Naive thymus-derived CD4-positive, alpha-beta T cell (primary cell): ENCODE data around the gene ARPC2. TPM values are rescaled to one million over a fixed set of nuclear protein-coding genes. Genes with fewer than 3 reads are reported as not detected.

ENCODE experiments used
- ATAC-seq: fragments of 150-1000 bp; cut with Tn5 transposase; 2 replicates; pipeline ENCODE4 v1.10.0; 2021; ENCODE audit warnings: mild to moderate bottlenecking, moderate library complexity
- CTCF ChIA-PET: fragments of 350-600 bp; sonication (Branson Sonifier 250); formaldehyde crosslinking; loops from one replicate; lab custom pipeline; 2021; ENCODE audit warnings: antibody characterized with exemption; lab: Charles Lee
- POLR2A ChIA-PET: fragments of 350-600 bp; sonication (Branson Sonifier 250); formaldehyde crosslinking; loops from one replicate; lab custom pipeline; 2021; ENCODE audit warnings: antibody characterized with exemption, inconsistent platforms; lab: Charles Lee
- DNase-seq, 9 donors: peaks; one replicate each; pipeline versions ENCODE4 v3.0.0 to v3.0.0-alpha.2; 2020 to 2022; ENCODE audit warnings: mixed read lengths in 1 of 9
- H3K27ac ChIP-seq: one replicate; pipeline ENCODE4 v1.7.0; 2013; ENCODE audit warnings: mild to moderate bottlenecking, low read depth, low read length, moderate library complexity
- H3K27me3 ChIP-seq, 2 donors: one replicate each; pipeline ENCODE4 v1.7.0; 2013; ENCODE audit warnings: low read length in 2 of 2, mild to moderate bottlenecking in 2 of 2, moderate library complexity in 2 of 2; ENCODE audit not compliant: control insufficient read depth in 2 of 2, insufficient read depth in 2 of 2
- H3K36me3 ChIP-seq, 3 experiments: 1 replicate in 2 of 3; 2 replicates in 1 of 3; pipeline ENCODE4 v1.7.0; 2013; ENCODE audit warnings: low read length in 3 of 3, mild to moderate bottlenecking in 3 of 3, moderate library complexity in 1 of 3; ENCODE audit not compliant: insufficient read depth in 3 of 3, control insufficient read depth in 2 of 3
- H3K4me1 ChIP-seq, 2 donors: one replicate each; pipeline ENCODE4 v1.7.0; 2013; ENCODE audit warnings: low read length in 2 of 2, mild to moderate bottlenecking in 2 of 2, moderate library complexity in 1 of 2; ENCODE audit not compliant: control insufficient read depth in 2 of 2, insufficient read depth in 2 of 2
- H3K4me3 ChIP-seq: 2 replicates; pipeline ENCODE4 v1.7.0; 2013; ENCODE audit warnings: mild to moderate bottlenecking, low read length
- H3K9me3 ChIP-seq, 3 experiments: 1 replicate in 2 of 3; 2 replicates in 1 of 3; pipeline ENCODE4 v1.7.0; 2013; ENCODE audit warnings: low read length in 3 of 3; ENCODE audit not compliant: control insufficient read depth in 2 of 3
- H3K27ac Mint-ChIP-seq, 9 donors: one replicate each; pipeline ENCODE4 v1.8.0; 2020 to 2022; ENCODE audit warnings: mixed read lengths in 9 of 9, mild to moderate bottlenecking in 8 of 9, moderate library complexity in 5 of 9, inconsistent platforms in 2 of 9
- H3K27me3 Mint-ChIP-seq, 5 donors: one replicate each; pipeline ENCODE4 v1.8.0; 2021 to 2022; ENCODE audit warnings: mixed read lengths in 5 of 5, mild to moderate bottlenecking in 1 of 5
- H3K36me3 Mint-ChIP-seq, 5 donors: one replicate each; pipeline ENCODE4 v1.8.0; 2020 to 2022; ENCODE audit warnings: mixed read lengths in 5 of 5, mild to moderate bottlenecking in 3 of 5, inconsistent platforms in 1 of 5
- H3K4me1 Mint-ChIP-seq, 7 donors: one replicate each; pipeline ENCODE4 v1.8.0; 2020 to 2022; ENCODE audit warnings: mixed read lengths in 7 of 7, mild to moderate bottlenecking in 3 of 7, inconsistent platforms in 1 of 7
- H3K4me3 Mint-ChIP-seq, 10 donors: one replicate each; pipeline ENCODE4 v1.8.0; 2020 to 2022; ENCODE audit warnings: mild to moderate bottlenecking in 10 of 10, mixed read lengths in 10 of 10, moderate library complexity in 6 of 10, inconsistent platforms in 2 of 10
- H3K9me3 Mint-ChIP-seq, 11 donors: one replicate each; pipeline ENCODE4 v1.8.0; 2020 to 2022; ENCODE audit warnings: mixed read lengths in 11 of 11, mild to moderate bottlenecking in 4 of 11, inconsistent platforms in 1 of 11, moderate library complexity in 1 of 11
- intact Hi-C, 2 donors: fragments of 100-400 bp; cut with micrococcal nuclease; formaldehyde crosslinking; loops; one replicate each; pipeline ENCODE4 v1.15.1; 2023
- microRNA-seq: library from miRNA; unstranded; fragments of <30 nt; microRNA quantifications from one replicate; pipeline ENCODE4 v1.2.0, GENCODE V29; 2022; ENCODE audit warnings: borderline microRNAs expressed
- polyA plus RNA-seq, 2 donors: library from polyadenylated mRNA; unstranded; fragments of 300-500 nt; fragmentation: Illumina TruSeq; gene quantifications; one replicate each; pipeline ENCODE4 v1.2.3, GENCODE V29; 2021
- total RNA-seq, 6 experiments: library from RNA in 5 of 6; stranded (reverse) in 5 of 6; gene quantifications; 1 replicate in 5 of 6; 2 replicates in 1 of 6; pipeline ENCODE4 v1.2.3 and lab custom pipeline; 2021 to 2026

Gene ARPC2
- total and polyA plus RNA-seq, 7 experiments from 2014 or later = 330 to 694 (median 477) TPM

GRCh38 chr2:218296847-218297246 is 79.9 kb downstream of the ARPC2 start:
- CTCF ChIA-PET = interaction anchor here (1.7 to 12.4 kb wide), 3 partner anchors 23 to 60 kb away, joined by 4 to 188 read pairs (median 67); partner anchors contain the start of genes AAMP, CATIP and PNKD
- H3K36me3 ChIP-seq = peaks cover 0 to 4% (median 0%) of the 10 kb centered on the region in 3 experiments
- Mint-ChIP-seq H3K4me1 (peaks cover 5 to 30% (median 26%) of the 10 kb centered on the region in 7 donors), H3K9me3 (no peaks in the 10 kb centered on the region), H3K36me3 (no peaks in the 10 kb centered on the region), H3K4me3 (no peak overlapping the region), H3K27me3 (peaks cover 0 to 2% (median 0%) of the 10 kb centered on the region in 5 donors), H3K27ac (no peak overlapping the region)
- no peaks in the 10 kb centered on the region for H3K9me3 ChIP-seq
- POLR2A ChIA-PET = interaction anchor here (1.5 to 5.4 kb wide), 6 partner anchors 11 to 100 kb away, joined by 6 to 43 read pairs (median 12); partner anchors contain the start of genes AAMP and PNKD
- no peaks in the 10 kb centered on the region for H3K27me3 ChIP-seq
- H3K27ac ChIP-seq = no peak overlapping the region
- H3K4me3 ChIP-seq = no peak overlapping the region
- ATAC-seq (no peak), DNase-seq (no peak)
- intact Hi-C loops = no loop called here
- H3K4me1 ChIP-seq = peaks cover 7 to 15% of the 10 kb centered on the region in 2 donors

DNA sequence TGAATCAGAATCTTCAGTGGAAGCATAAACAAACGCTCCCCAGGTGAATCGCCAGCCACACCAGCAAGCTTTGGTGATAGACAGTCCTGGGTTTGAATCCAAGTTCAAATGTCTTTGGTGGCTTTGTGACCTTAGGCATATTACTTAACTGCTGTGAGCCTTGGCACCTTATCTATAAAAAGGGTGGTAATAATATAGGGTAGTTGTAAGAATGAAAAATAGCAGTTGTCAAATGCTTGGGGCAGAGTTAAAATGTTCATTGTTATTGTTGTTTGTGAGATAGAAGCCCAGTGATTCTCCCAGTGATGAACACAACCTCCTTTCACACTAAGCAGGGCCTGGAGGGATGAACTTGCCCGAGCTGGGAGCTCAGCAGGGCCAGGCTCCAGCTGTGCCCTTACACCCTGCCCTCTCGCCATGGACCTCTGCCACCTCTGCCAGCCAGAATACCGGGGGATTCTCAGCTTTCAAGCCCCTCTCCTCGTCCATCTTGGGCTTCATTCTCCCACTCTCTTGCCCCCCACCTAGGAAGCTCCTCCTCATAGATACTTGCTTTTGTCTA is 81.4 kb downstream of the ARPC2 start:
- Histone ChIP-seq H3K36me3 (no peaks in the 10 kb centered on the region), H3K27me3 (no peaks in the 10 kb centered on the region), H3K27ac (no peak overlapping the region), H3K4me3 (no peak overlapping the region), H3K9me3 (no peaks in the 10 kb centered on the region), H3K4me1 (peaks cover 0 to 6% of the 10 kb centered on the region in 2 donors)
- CTCF ChIA-PET = interaction anchor here (0.7 to 3.0 kb wide), 4 partner anchors 12 to 99 kb away, joined by 3 to 35 read pairs (median 6); partner anchors contain the start of gene CATIP
- H3K9me3 Mint-ChIP-seq = peaks cover 0 to 1% (median 0%) of the 10 kb centered on the region in 11 donors
- peaks cover 0 to 2% (median 0%) of the 10 kb centered on the region in 5 donors for H3K27me3 Mint-ChIP-seq
- H3K4me3 Mint-ChIP-seq = no peak overlapping the region
- intact Hi-C loops = no loop called here
- POLR2A ChIA-PET = interaction anchor here (0.8 to 1.3 kb wide), 2 partner anchors 60 to 64 kb away, joined by 3 to 4 read pairs; no protein-coding TSS in a partner anchor
- ATAC-seq = no peak
- H3K36me3 Mint-ChIP-seq = no peaks in the 10 kb centered on the region
- H3K4me1 Mint-ChIP-seq = peaks cover 5 to 21% (median 19%) of the 10 kb centered on the region in 7 donors
- no peak for DNase-seq
- no peak overlapping the region for H3K27ac Mint-ChIP-seq

GRCh38 chr2:218300141-218300540 is 83.2 kb downstream of the ARPC2 start:
- no peak overlapping the region for H3K4me3 ChIP-seq
- intact Hi-C loops = loop anchor here (2.0 to 10.0 kb wide), 2 partner anchors 349 to 545 kb away; no protein-coding TSS in a partner anchor
- no peaks in the 10 kb centered on the region for H3K36me3 Mint-ChIP-seq
- peaks cover 0 to 1% (median 0%) of the 10 kb centered on the region in 11 donors for H3K9me3 Mint-ChIP-seq
- no peaks in the 10 kb centered on the region for H3K4me1 ChIP-seq
- H3K9me3 ChIP-seq = no peaks in the 10 kb centered on the region
- H3K27ac Mint-ChIP-seq = peak overlapping the region in 2 of 9 donors; percentile 62 to 76
- H3K27me3 Mint-ChIP-seq = peaks cover 0 to 2% (median 0%) of the 10 kb centered on the region in 5 donors
- ChIA-PET POLR2A (interaction anchor here (0.8 kb wide), 3 partner anchors 52 to 97 kb away, joined by 3 to 4 read pairs (median 3); partner anchors contain the start of gene CATIP), CTCF (interaction anchor here (0.9 to 3.2 kb wide), 6 partner anchors 13 to 64 kb away, joined by 3 to 93 read pairs (median 7); partner anchors contain the start of gene CATIP)
- H3K4me3 Mint-ChIP-seq = no peak overlapping the region
- ATAC-seq = no peak
- H3K27me3 ChIP-seq = no peaks in the 10 kb centered on the region
- peaks cover 3 to 11% (median 7%) of the 10 kb centered on the region in 7 donors for H3K4me1 Mint-ChIP-seq
- H3K27ac ChIP-seq = no peak overlapping the region
- H3K36me3 ChIP-seq = no peaks in the 10 kb centered on the region
- no peak for DNase-seq

- Histone ChIP-seq H3K27me3 (no peaks in the 10 kb centered on the region), H3K9me3 (no peaks in the 10 kb centered on the region), H3K27ac (no peak overlapping the region), H3K4me1 (no peaks in the 10 kb centered on the region), H3K36me3 (no peaks in the 10 kb centered on the region), H3K4me3 (no peak overlapping the region)
- DNase-seq (peak; percentile 61 to 92 (median 84)), ATAC-seq (peak; percentile 99)
- Mint-ChIP-seq H3K27me3 (peaks cover 0 to 4% (median 0%) of the 10 kb centered on the region in 5 donors), H3K4me1 (peaks cover 3 to 8% (median 7%) of the 10 kb centered on the region in 7 donors), H3K9me3 (peaks cover 0 to 1% (median 0%) of the 10 kb centered on the region in 11 donors), H3K4me3 (no peak overlapping the region), H3K27ac (peak overlapping the region in 8 of 9 donors; percentile 34 to 80 (median 64)), H3K36me3 (no peaks in the 10 kb centered on the region)
- CTCF ChIA-PET = interaction anchor here (0.9 to 3.2 kb wide), 20 partner anchors 10 to 165 kb away, joined by 3 to 93 read pairs (median 6); partner anchors contain the start of genes AAMP, CATIP and PNKD
- POLR2A ChIA-PET = interaction anchor here (0.6 to 2.5 kb wide), 16 partner anchors 15 to 98 kb away, joined by 3 to 14 read pairs (median 4); partner anchors contain the start of genes AAMP, CATIP, CTDSP1 and PNKD
- intact Hi-C loops = loop anchor here (1.0 to 10.0 kb wide), 9 partner anchors 9 to 544 kb away; partner anchors contain the start of genes CATIP (in 2 of the 2) and TMBIM1 (in 1 of the 2)
These were observed 84.3 kb downstream of the ARPC2 start for GRCh38 chr2:218301176-218301819.

Small RNA genes lying within 50 kb of the gene (microRNA-seq; reads per million reads assigned to microRNA genes)
- gene MIR6513 = 14.0 reads per million, percentile 27 among the genes with 10 or more reads in this experiment

Other genes with a start within 250 kb of the ARPC2 start
- gene TNS1, start 214.2 kb upstream of the ARPC2 start, total RNA-seq = 1 to 10 TPM in 2 of 5 experiments, under 1 TPM in 3; 0.50 to 5.0 (median 0.81) TPM
- gene TNS1, start 214.2 kb upstream of the ARPC2 start, polyA plus RNA-seq = not detected
- gene RUFY4, start 147.9 kb upstream of the ARPC2 start, total RNA-seq = 1 to 10 TPM in 4 of 5 experiments, under 1 TPM in 1; 0.40 to 6.6 (median 2.4) TPM
- gene RUFY4, start 147.9 kb upstream of the ARPC2 start, polyA plus RNA-seq = not detected
- 1 to 10 TPM in 1 of 5 experiments, under 1 TPM in 2, not detected in 2; 0.13 to 3.0 (median 0.73) TPM for gene CXCR2, start 91.2 kb upstream of the ARPC2 start, total RNA-seq
- not detected for gene CXCR2, start 91.2 kb upstream of the ARPC2 start, polyA plus RNA-seq
- gene CXCR1, start 50.2 kb upstream of the ARPC2 start, total RNA-seq = 1 to 10 TPM in 1 of 5 experiments, under 1 TPM in 2, not detected in 2; 0.16 to 1.0 (median 0.29) TPM
- gene CXCR1, start 50.2 kb upstream of the ARPC2 start, polyA plus RNA-seq = under 1 TPM in 1 of 2 donors, not detected in 1; 0.20 TPM
- gene GPBAR1, start 43.8 kb downstream of the ARPC2 start, total RNA-seq = 10 to 100 TPM in 1 of 5 experiments, 1 to 10 TPM in 3, under 1 TPM in 1; 0.80 to 12.9 (median 1.9) TPM
- gene GPBAR1, start 43.8 kb downstream of the ARPC2 start, polyA plus RNA-seq = under 1 TPM; 0.15 to 0.27 TPM
- gene AAMP, start 52.9 kb downstream of the ARPC2 start, total RNA-seq = 10 to 100 TPM; 54.1 to 67.0 (median 61.2) TPM
- 100 to 1,000 TPM in 1 of 2 donors, 10 to 100 TPM in 1; 98.6 to 108 TPM for gene AAMP, start 52.9 kb downstream of the ARPC2 start, polyA plus RNA-seq
- gene PNKD, start 53.3 kb downstream of the ARPC2 start, total RNA-seq = 10 to 100 TPM; 18.5 to 38.4 (median 25.2) TPM
- 100 to 1,000 TPM in 1 of 2 donors, 10 to 100 TPM in 1; 92.2 to 108 TPM for gene PNKD, start 53.3 kb downstream of the ARPC2 start, polyA plus RNA-seq
- 100 to 1,000 TPM in 2 of 5 experiments, 10 to 100 TPM in 3; 51.7 to 112 (median 83.8) TPM for gene TMBIM1, start 75.3 kb downstream of the ARPC2 start, total RNA-seq
- 100 to 1,000 TPM in 1 of 2 donors, 10 to 100 TPM in 1; 92.4 to 115 TPM for gene TMBIM1, start 75.3 kb downstream of the ARPC2 start, polyA plus RNA-seq
- gene CATIP, start 139.7 kb downstream of the ARPC2 start, total RNA-seq = under 1 TPM in 1 of 5 experiments, not detected in 4; 0.49 TPM
- not detected for gene CATIP, start 139.7 kb downstream of the ARPC2 start, polyA plus RNA-seq
- gene SLC11A1, start 165.1 kb downstream of the ARPC2 start, total RNA-seq = 100 to 1,000 TPM in 1 of 5 experiments, 10 to 100 TPM in 1, 1 to 10 TPM in 2, under 1 TPM in 1; 0.27 to 399 (median 1.9) TPM
- gene SLC11A1, start 165.1 kb downstream of the ARPC2 start, polyA plus RNA-seq = under 1 TPM; 0.49 to 0.97 TPM
- gene CTDSP1, start 182.7 kb downstream of the ARPC2 start, total RNA-seq = 100 to 1,000 TPM; 110 to 219 (median 156) TPM
- 10 to 100 TPM; 22.5 TPM for gene CTDSP1, start 182.7 kb downstream of the ARPC2 start, polyA plus RNA-seq
- under 1 TPM in 3 of 5 experiments, not detected in 2; 0.12 to 0.69 (median 0.22) TPM for gene VIL1, start 201.9 kb downstream of the ARPC2 start, total RNA-seq
- gene VIL1, start 201.9 kb downstream of the ARPC2 start, polyA plus RNA-seq = under 1 TPM; 0.10 to 0.15 TPM